ENCODE results near the gene PPP2R5A. TPM values are rescaled to one million over a fixed set of nuclear protein-coding genes. Genes with fewer than 3 reads are reported as not detected.
"Not testable (repeated sequence)": the region's sequence is repeated elsewhere in the genome, so short reads cannot be mapped to it uniquely, and the experiment has no call there.

Gene PPP2R5A
- total and polyA plus RNA-seq, 11 donors: 44.7 to 108 (median 63.5) TPM

DNA sequence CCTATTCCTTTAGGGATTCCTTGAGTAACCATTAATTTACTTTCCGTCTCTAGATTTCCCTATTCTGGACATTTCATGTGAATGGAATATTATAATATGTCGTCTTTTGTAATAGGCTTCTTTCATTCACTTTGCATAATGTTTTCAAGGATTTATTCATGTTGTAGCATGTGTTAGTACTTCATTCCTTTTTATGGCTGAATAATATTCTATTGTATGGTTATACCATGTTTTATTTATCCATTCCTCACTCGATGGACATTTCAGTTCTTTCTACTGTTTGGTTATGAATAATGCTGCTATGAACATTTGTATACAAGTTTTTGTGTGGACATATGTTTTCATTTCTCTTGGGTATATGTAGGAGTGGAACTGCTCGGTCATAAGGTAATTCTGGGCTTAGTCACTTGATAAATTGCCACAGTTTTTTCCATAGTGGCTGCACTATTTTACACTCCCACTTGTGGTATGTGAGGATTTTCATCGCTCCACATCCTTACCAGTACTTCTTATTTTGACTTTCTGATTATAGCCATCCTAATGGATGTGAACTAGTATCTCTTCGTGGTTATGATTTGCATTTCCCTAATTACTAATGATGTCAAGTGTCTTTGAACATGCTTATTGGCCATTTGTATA lies 17.7 kb downstream of the PPP2R5A start:
- Histone ChIP-seq H3K9me3 (peaks cover 0 to 4% (median 0%) of the 10 kb centered on the region in 12 donors), H3K27me3 (no peaks in the 10 kb centered on the region), H3K36me3 (peaks cover 0 to 4% (median 0%) of the 10 kb centered on the region in 9 donors), H3K27ac (no peak overlapping the region), H3K4me1 (peaks cover 0 to 46% (median 27%) of the 10 kb centered on the region in 12 donors), H3K4me3 (no peak overlapping the region)
- DNase-seq (no peak), ATAC-seq (peak in 1 of 4 donors; percentile 32)
- TF ChIP-seq POLR2A (IDR thresholded peaks at IDR 0.05): no peak
- TF ChIP-seq, protein P1, sequence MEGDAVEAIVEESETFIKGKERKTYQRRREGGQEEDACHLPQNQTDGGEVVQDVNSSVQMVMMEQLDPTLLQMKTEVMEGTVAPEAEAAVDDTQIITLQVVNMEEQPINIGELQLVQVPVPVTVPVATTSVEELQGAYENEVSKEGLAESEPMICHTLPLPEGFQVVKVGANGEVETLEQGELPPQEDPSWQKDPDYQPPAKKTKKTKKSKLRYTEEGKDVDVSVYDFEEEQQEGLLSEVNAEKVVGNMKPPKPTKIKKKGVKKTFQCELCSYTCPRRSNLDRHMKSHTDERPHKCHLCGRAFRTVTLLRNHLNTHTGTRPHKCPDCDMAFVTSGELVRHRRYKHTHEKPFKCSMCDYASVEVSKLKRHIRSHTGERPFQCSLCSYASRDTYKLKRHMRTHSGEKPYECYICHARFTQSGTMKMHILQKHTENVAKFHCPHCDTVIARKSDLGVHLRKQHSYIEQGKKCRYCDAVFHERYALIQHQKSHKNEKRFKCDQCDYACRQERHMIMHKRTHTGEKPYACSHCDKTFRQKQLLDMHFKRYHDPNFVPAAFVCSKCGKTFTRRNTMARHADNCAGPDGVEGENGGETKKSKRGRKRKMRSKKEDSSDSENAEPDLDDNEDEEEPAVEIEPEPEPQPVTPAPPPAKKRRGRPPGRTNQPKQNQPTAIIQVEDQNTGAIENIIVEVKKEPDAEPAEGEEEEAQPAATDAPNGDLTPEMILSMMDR (IDR thresholded peaks at IDR 0.05): no peak
- intact Hi-C loops (cut with DNase I): no loop called here
- WGBS, 4 donors: 72 to 82% (median 79%) methylated on average over 6 of the region's 6 CpGs

DNA sequence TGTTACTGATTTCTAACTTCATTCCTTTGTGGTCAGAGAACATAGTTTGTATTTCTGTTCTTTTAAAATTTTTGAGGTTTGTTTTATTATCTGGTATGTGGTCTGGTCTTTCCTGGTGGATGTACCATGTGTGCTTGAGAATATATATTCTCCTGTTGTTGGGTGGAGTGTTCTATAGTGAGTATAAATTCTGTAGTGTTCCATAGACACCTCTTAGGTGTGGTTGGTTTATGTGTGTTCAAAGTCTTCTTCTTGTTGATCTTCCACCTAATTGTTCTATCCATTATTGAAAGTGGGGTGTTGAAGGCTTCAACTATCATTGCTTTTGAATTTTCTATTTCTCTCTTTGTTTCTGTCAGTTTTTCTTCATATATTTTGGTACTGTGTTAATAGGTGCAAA lies 20.1 kb downstream of the PPP2R5A start:
- Histone ChIP-seq H3K4me1 (peaks cover 0 to 47% (median 22%) of the 10 kb centered on the region in 12 donors), H3K9me3 (peaks cover 0 to 4% (median 0%) of the 10 kb centered on the region in 12 donors), H3K4me3 (no peak overlapping the region), H3K27ac (peak overlapping the region in 3 of 12 donors; percentile 54 to 83 (median 54)), H3K36me3 (peaks cover 0 to 14% (median 4%) of the 10 kb centered on the region in 9 donors), H3K27me3 (no peaks in the 10 kb centered on the region)
- ATAC-seq: no peak
- DNase-seq: no peak
- intact Hi-C loops (cut with DNase I): no loop called here
- TF ChIP-seq POLR2A (IDR thresholded peaks at IDR 0.05): no peak
- TF ChIP-seq, protein P1 (IDR thresholded peaks at IDR 0.05): no peak

GRCh38 chr1:212305984-212306452 lies 20.8 kb downstream of the PPP2R5A start:
- DNase-seq; H3K27me3 ChIP-seq; H3K4me3 ChIP-seq; ATAC-seq; H3K9me3 ChIP-seq; intact Hi-C loops (cut with DNase I): not testable (repeated sequence)
- WGBS, 4 donors: 58 to 68% (median 65%) methylated on average over 7 of the region's 7 CpGs
- H3K27ac ChIP-seq: peak overlapping the region in 9 of 12 donors; percentile 0 to 83 (median 56)
- H3K4me1 ChIP-seq: peaks cover 0 to 45% (median 19%) of the 10 kb centered on the region in 12 donors
- H3K36me3 ChIP-seq: peaks cover 0 to 14% (median 4%) of the 10 kb centered on the region in 9 donors

DNA sequence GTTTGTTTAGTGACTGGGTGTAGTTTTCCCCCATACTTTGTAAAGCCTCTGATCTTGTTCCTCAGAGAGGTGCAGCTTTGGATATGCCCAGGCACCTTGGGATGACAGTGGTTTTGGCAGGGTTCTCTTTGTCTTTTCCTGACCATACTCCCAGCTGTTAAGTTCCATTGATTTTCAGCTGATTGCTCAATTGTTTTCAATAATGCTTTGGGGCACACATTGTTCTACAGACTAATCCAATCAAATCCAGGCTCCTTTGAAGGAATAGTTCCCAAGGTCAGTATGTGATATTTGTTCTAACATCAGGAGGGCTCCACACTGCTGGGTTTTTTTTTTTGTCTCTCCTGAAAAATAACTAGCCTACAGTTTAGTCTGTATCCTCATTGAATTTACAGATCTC lies 24.8 kb downstream of the PPP2R5A start:
- intact Hi-C loops (cut with DNase I): loop anchor here in 1 of 10 donors (10.0 kb wide), 1 partner anchor 145 kb away; no protein-coding TSS in a partner anchor
- DNase-seq (no peak), ATAC-seq (no peak)
- no peak for TF ChIP-seq POLR2A (IDR thresholded peaks at IDR 0.05)
- TF ChIP-seq, protein P1 (IDR thresholded peaks at IDR 0.05): no peak
- H3K27me3 ChIP-seq: no peaks in the 10 kb centered on the region
- peaks cover 0 to 43% (median 10%) of the 10 kb centered on the region in 12 donors for H3K4me1 ChIP-seq
- H3K36me3 ChIP-seq: peaks cover 0 to 14% (median 4%) of the 10 kb centered on the region in 9 donors
- H3K27ac ChIP-seq: peak overlapping the region in 1 of 12 donors; percentile 10
- H3K4me3 ChIP-seq: no peak overlapping the region
- H3K9me3 ChIP-seq: peaks cover 0 to 16% (median 0%) of the 10 kb centered on the region in 12 donors

Data from heart left ventricle (tissue), 16 donors.